T1000 (cell line): ENCODE data around the gene CR1L.
"Not testable (repeated sequence)": the region's sequence is repeated elsewhere in the genome, so short reads cannot be mapped to it uniquely, and the experiment has no call there.

ENCODE experiments used
- DNase-seq: peaks from one replicate; lab custom pipeline; 2025; ENCODE audit warnings: mixed read lengths; lab: John Stamatoyannopoulos, UW

CR1L gene

GRCh38 chr1:207745839-207746767, 101.2 kb downstream of the CR1L start:
- no peak for DNase-seq

- no peak for DNase-seq
Measured at GRCh38 chr1:207747627-207748492, 102.9 kb downstream of the CR1L start.

- DNase-seq = no peak
Measured at GRCh38 chr1:207748737-207749528, 104.0 kb downstream of the CR1L start.

- no peak for DNase-seq
Measured at GRCh38 chr1:207750631-207751305, 105.8 kb downstream of the CR1L start.

- not testable (repeated sequence) for DNase-seq
Measured at GRCh38 chr1:207751463-207751789, 106.5 kb downstream of the CR1L start.

- DNase-seq = peak; percentile 89
Measured at GRCh38 chr1:207751790-207752455, 107.0 kb downstream of the CR1L start, which contains the start of gene CD46. Gene CD46, plus strand, starts transcription at chr1:207752054. Its CDS starts 159 bp downstream, at chr1:207752213.

- no peak for DNase-seq
Measured at GRCh38 chr1:207752456-207752998, 107.6 kb downstream of the CR1L start.

GRCh38 chr1:207753611-207754010, 108.7 kb downstream of the CR1L start:
- DNase-seq = no peak

- DNase-seq = no peak
Measured at GRCh38 chr1:207754011-207754410, 109.1 kb downstream of the CR1L start.

GRCh38 chr1:207754974-207755700, 110.2 kb downstream of the CR1L start:
- DNase-seq = no peak

- no peak for DNase-seq
Measured at GRCh38 chr1:207755846-207756693, 111.1 kb downstream of the CR1L start.

GRCh38 chr1:207762622-207763021, 117.7 kb downstream of the CR1L start:
- DNase-seq = no peak

- no peak for DNase-seq
Measured at GRCh38 chr1:207763091-207763490, 118.2 kb downstream of the CR1L start.

GRCh38 chr1:207763972-207764371, 119.0 kb downstream of the CR1L start:
- DNase-seq = no peak

- no peak for DNase-seq
Measured at GRCh38 chr1:207766569-207766968, 121.6 kb downstream of the CR1L start.

GRCh38 chr1:207770514-207770913, 125.6 kb downstream of the CR1L start:
- not testable (repeated sequence) for DNase-seq
